GM19397 (cell line): ENCODE results near the gene WWTR1.
A peak's percentile ranks its signal among the peaks of the same experiment; 100 is the strongest.

Experiments
- ATAC-seq: cut with Tn5 transposase; IDR thresholded peaks from one replicate; pipeline ENCODE4 v1.9.1; 2021; ENCODE audit warnings: mild to moderate bottlenecking, moderate library complexity; ENCODE audit not compliant: unreplicated experiment

Gene WWTR1

GRCh38 chr3:149475451-149476060, 182.3 kb downstream of the WWTR1 start:
- ATAC-seq = no peak

GRCh38 chr3:149474250-149474817, 183.5 kb downstream of the WWTR1 start, which contains the start of gene TM4SF4:
TSS of gene TM4SF4 (plus strand) at chr3:149474697. CDS start at chr3:149474878, 181 bp downstream.
- ATAC-seq = no peak

DNA sequence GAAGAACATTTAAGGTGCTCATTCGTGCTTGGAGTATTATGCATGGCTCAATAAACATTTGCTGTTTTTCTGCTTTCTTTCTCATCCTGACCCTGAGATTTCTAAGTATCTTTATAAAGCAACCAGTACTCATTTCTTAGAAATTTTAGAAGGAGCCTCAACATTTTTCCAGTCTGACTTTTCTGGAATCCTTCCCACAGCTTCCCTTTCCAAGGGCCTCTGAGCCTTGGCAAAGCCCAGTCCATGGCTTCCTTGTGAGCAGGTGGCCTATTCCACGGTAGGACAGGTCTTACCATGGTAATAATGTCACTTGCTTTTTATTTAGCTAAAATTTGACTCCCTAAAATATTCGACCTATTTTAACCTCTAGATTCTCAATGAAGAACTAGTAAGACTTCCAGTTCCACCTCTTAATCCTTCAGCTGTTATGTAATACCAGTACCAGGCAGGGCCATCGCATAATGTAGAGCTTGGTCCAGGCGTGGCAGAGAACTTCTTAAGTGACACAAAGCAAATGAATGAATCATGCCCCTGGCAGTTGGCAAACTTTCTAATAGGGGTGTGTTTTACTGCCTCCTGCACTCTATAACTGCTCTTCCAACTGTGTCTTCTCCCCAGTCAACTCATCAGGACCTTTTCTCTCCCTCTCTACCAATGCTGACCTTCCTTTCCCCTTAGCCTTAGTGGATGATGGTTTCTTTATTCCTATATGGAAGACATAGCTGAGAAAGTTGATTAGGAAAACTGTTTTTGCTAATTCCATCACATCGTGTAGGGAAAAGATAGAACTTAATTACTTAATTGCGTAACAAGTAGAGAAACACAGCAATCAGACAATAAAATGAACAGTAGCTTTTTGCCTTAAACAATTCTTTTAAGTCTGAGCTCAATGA, 184.2 kb downstream of the WWTR1 start:
- no peak for ATAC-seq

- no peak for ATAC-seq
Measured at GRCh38 chr3:149472030-149472797, 185.6 kb downstream of the WWTR1 start.

DNA sequence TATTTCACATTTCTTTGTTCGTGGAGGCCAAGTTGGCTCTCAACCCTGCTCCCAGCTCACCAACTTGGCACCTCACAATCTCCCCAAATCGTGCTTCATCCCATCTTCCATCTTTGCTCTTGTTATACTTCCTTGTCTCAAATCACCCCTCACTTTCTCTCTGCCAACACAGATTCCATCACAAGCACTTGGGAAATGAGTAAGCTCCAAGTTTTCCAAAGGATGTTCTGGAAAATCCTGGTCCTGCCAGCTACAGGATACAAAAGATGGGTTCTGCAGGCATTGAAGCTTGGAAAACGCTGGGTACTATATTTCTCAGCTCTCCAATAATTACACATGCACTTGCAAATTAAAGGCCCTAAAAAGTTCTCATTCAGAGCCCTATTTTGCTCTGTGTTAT, 187.4 kb downstream of the WWTR1 start:
- no peak for ATAC-seq

GRCh38 chr3:149468504-149469212, 189.2 kb downstream of the WWTR1 start:
- ATAC-seq = peak; percentile 86
